HEK293T (cell line): Measurements from ENCODE around the gene VWA8.

Source experiments
- FOXK2 ChIP-seq: fragments of 450-650 bp; IDR thresholded peaks from 2 replicates; pipeline ENCODE4 v1.6.1; 2016; ENCODE audit warnings: mild to moderate bottlenecking
- HDGF ChIP-seq: fragments of 450-650 bp; IDR thresholded peaks from 2 replicates; pipeline ENCODE4 v1.6.1; 2017; ENCODE audit warnings: antibody characterized with exemption, borderline replicate concordance
- SUZ12 ChIP-seq: fragments of 450-650 bp; IDR thresholded peaks from 2 replicates; pipeline ENCODE4 v1.6.1; 2016; ENCODE audit warnings: mild to moderate bottlenecking
- TF ChIP-seq, protein P1 (sequence below): fragments of 450-650 bp; IDR thresholded peaks from 2 replicates; pipeline ENCODE4 v1.6.1; 2016

DNA sequence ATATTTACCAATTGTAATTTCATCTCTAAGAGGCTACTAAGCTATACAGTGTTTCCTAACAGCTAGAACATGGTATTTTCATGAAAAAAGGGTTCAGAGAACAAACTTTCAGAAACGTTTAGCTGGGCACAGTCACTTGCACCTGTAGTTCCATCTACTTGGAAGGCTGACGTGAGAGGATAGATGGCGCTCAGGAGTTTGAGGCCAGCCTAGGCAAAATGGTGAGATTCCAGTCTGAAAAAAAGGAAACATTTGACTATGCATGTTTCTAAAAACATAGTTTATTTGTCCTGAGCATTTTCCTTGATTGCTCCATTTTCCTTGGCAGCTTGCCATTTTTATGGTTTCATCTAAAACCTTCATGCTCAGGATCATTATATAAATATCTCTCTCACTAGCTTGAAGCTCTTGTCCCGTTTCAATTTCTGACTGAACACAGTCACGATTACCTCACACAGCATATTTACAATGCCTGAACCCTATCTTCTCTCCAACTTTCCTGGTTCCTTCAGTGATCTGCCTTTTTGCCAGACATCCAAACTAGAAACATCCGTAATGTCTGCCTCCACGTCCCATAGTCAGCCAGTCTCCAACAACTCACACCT lies 302.8 kb downstream of the VWA8 start:
- TF ChIP-seq SUZ12 (no peak), FOXK2 (no peak), HDGF (no peak)
- TF ChIP-seq, protein P1, sequence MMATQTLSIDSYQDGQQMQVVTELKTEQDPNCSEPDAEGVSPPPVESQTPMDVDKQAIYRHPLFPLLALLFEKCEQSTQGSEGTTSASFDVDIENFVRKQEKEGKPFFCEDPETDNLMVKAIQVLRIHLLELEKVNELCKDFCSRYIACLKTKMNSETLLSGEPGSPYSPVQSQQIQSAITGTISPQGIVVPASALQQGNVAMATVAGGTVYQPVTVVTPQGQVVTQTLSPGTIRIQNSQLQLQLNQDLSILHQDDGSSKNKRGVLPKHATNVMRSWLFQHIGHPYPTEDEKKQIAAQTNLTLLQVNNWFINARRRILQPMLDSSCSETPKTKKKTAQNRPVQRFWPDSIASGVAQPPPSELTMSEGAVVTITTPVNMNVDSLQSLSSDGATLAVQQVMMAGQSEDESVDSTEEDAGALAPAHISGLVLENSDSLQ: no peak
